ENCODE results near the gene HHAT. TPM values are rescaled to one million over a fixed set of nuclear protein-coding genes. Genes with fewer than 3 reads are reported as not detected.

Gene HHAT
- total and polyA plus RNA-seq, 9 of the 15 experiments (the other 6 are each of a cell fraction or from before 2014, with no cell fraction given): 0.07 to 0.16 (median 0.13) TPM; not detected in 1

DNA sequence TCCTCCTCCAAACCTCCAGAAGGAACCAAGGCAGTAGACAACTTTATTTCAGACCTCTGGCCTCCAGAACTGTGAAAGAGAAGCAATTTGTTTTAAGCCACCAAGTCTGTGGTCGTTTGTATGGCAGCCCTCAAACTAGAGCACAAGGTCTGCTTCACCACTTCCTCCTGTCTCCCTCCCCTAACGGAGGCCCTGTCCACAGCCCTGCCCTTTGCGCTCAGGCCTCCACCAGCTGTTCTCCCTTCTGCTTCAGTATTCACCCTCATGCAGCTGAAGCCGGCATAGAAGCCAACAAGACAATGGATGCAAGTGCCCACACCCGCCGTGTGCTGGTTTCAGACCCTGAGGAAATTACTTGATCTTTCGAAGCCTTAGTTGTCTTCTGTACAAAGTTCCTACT is 364.1 kb downstream of the HHAT start (continued):
- TF ChIP-seq EGR1 (conservative IDR thresholded peaks at IDR 0.05): no peak

DNA sequence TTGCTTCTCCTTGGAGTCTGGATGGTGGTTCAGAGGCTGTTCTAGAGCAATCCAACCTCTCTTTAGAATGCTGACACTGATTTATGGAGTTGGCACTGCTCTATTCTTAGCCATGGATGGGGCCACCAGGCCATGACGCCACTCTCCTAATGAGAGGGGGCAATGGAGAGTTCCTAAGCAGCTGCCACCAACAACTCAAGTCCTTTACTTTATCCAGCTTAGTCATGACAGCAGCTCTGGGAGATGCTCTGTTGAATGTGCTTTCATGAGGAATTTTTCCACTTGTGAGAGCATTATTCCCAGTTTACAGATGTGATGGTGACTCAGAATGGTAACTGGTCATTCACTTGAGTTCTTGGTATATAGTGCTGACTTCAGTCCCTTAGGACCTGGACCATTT is 366.3 kb downstream of the HHAT start:
- Histone ChIP-seq H4K20me1 (replicated peaks; ENCODE audit: control insufficient read depth, insufficient read depth, low read length) (0 out of 2 replicates have a peak, but pooled peaks cover 9% of the 10 kb centered on the region), H3K9ac (ENCODE audit: insufficient read depth in 1 of 2, low read depth in 2 of 2, low read length in 2 of 2) (no peak overlapping the region), H2AFZ (ENCODE audit: low read depth, low read length) (no peak overlapping the region), H3K27ac (ENCODE audit: extremely low read depth, low read depth, low read length) (no peak overlapping the region), H3K4me3 (no peak overlapping the region), H3K4me2 (ENCODE audit: insufficient read depth, low read length) (no peak overlapping the region), H3K79me2 (ENCODE audit: control insufficient read depth, insufficient read depth, low read length) (no peaks in the 10 kb centered on the region), H3K9me3 (replicated peaks; ENCODE audit: control insufficient read depth, insufficient read depth, low read depth, low read length) (no peaks in the 10 kb centered on the region), H3K36me3 (ENCODE audit: control insufficient read depth, insufficient read depth, low read length) (no peaks in the 10 kb centered on the region), H3K4me1 (replicated peaks in 1 of 2; ENCODE audit: control insufficient read depth in 2 of 2, insufficient read depth in 2 of 2, low read length in 2 of 2) (no peaks in the 10 kb centered on the region), H3K27me3 (ENCODE audit: control insufficient read depth in 2 of 2, insufficient read depth in 2 of 2, low read length in 2 of 2) (no peaks in the 10 kb centered on the region), H3K9me1 (ENCODE audit: control insufficient read depth, insufficient read depth, low read length) (no peaks in the 10 kb centered on the region)
- BruUV-seq (replicated peaks): no TSS peak
- ChIA-PET POLR2A (no interaction called here), CTCF (ENCODE audit: low intra/inter-chr PET ratio) (no interaction called here)
- in situ Hi-C loops (cut with MboI): no loop called here
- no peak for TF ChIP-seq RBM17 (IDR thresholded peaks at IDR 0.05; ENCODE audit: borderline replicate concordance, low read depth, low read length)
- TF ChIP-seq POLR2AphosphoS5 (IDR thresholded peaks at IDR 0.05; ENCODE audit: control insufficient read depth, insufficient read depth, low read depth, low read length): no peak
- TF ChIP-seq LARP7 (IDR thresholded peaks at IDR 0.05): no peak
- no peak for TF ChIP-seq TBL1XR1 (IDR thresholded peaks at IDR 0.05; ENCODE audit: low read length in 2 of 2)
- TF ChIP-seq ZNF140 (CRISPR knock-in tag; IDR thresholded peaks at IDR 0.05): no peak
- no peak for DNase-seq (ENCODE audit: extremely low read depth in 1 of 4, low spot score in 3 of 4)
- 0% methylated on average over 1 of the region's 1 CpG for WGBS (ENCODE audit: insufficient coverage, low coverage, missing lambda C conversion rate)
- ATAC-seq: no peak
- intact Hi-C loops (cut with micrococcal nuclease): no loop called here
- FAIRE-seq: no peak
